NCI-H187 treated with DMSO at 0.1 percent for 48 hours (cell line): ENCODE data around the gene KIF18B.

Source experiments
- DNase-seq: peaks from one replicate; lab custom pipeline; 2025; lab: John Stamatoyannopoulos, UW

KIF18B gene

DNA sequence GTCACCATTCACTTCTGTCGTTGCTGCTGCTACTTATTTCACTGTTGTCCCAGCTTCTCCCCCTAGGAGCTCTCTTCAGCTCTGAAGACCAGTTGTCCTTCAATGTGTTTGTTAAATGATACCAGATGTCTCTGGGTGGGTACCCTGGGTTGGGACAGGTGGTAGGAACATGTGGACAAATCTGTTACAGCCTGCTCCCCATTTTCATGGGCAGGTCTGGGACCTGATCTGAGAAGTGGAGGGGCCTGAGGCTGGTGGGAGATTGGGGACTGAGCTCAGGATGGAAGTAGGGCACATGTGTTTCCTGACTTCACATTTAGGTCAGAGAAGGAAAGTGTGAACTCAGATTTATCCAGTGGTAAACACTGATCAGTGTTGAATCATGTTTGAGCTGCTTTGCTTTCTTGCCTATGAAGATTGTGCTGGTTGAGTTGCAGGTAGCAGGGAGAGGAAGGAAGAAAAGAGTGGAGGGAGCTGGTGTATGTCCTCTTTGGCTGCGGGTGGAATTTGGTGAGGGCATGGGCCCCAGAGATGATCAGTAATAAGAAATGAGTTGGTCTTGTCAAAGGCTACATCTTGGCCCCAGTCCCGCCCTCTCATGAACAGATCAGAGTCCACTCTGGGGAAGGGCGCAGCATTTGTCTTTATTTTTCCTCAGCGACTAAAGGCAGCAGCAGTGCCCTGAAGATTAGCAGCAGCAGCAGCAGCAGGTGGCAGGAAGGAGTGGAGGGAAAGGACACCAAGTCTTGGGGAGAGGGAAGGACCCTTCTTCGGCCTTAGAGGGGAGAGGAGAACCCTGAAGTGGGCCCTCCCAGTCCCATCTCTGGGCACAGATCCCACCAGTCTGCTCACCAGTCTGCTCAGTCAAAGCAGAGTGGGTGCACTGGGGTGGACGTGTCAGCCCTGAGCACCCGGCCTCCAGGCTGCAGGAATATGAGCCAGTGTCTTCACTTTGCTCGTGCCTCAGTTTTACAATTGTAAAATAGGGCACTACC lies 42.3 kb downstream of the KIF18B start:
- DNase-seq: no peak

DNA sequence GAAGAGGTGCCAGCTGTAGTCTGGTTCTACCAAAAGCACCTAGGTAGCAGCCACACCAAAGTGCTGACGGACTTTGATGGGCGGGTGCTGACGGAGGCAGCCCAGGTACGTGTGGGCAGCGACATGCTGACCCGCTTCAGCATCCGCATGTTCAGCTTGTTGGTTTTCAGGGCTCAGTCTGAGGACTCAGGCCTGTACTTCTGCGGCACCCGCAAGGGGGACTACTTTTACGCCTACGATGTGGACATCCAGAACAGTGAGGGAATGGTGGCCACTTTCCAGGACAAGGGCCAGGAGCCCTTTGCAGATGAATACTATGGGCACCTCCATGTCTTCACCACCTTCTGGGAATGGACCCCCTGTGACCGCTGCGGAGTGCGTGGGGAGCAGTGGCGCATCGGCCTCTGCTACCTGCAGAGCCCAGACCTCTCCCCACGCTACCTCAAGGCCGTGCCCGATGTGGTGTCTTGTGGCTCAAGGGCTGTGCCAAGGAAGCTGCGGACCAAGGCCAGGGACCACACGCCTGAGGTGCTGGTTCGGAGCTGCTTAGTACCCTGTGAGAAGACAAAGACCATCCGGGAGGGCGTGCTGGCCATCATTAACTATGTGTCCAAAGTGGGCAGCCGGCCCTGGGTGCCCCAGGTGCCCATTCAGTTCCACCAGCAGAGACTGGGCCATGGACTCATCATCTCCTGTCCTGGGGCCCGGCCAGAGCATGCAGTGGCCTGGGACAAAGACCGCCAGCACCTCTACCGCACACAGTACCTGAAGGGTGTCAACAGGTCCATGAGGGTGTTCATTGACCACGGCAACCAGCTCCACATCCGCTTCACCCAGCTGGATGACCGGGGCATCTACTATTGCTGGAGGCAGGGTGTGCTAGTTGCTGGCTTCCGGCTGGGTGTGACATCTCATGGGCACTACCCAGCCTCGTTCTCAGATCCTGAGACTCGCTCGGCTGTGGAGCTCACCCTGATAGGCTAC lies 43.3 kb downstream of the KIF18B start:
- DNase-seq: no peak

DNA sequence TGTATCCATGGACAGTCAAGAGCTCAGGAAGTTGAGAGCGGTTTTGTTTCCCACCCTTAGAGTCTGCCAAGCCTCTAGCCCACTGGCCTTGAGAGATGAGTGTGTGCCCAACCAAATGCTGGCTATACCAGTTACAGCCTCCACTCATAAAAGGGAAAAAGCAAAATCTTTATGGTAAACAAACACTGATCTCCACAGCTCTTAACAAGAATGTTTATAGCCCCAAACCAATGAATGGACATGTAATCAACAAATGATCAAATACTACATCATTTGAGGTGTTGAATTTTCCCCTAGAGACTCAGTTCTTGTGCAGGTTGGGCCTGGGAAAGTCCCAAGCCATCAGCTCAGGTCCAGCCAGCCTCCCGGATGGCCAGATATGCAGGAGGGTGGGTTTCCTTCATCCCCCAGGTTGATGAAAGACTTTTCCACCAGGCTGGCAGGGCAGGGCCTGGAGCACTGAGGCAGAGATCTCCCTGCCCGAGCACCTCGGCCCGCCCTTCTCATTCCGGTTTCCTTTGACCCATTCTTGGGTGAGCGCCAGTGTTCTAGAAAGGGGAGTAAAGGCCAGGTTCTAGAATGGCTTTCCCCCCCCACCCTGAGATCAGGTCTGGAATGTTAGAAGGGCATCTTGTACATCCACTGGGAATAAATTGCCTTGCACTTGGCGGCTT lies 44.4 kb downstream of the KIF18B start:
- DNase-seq: no peak

DNA sequence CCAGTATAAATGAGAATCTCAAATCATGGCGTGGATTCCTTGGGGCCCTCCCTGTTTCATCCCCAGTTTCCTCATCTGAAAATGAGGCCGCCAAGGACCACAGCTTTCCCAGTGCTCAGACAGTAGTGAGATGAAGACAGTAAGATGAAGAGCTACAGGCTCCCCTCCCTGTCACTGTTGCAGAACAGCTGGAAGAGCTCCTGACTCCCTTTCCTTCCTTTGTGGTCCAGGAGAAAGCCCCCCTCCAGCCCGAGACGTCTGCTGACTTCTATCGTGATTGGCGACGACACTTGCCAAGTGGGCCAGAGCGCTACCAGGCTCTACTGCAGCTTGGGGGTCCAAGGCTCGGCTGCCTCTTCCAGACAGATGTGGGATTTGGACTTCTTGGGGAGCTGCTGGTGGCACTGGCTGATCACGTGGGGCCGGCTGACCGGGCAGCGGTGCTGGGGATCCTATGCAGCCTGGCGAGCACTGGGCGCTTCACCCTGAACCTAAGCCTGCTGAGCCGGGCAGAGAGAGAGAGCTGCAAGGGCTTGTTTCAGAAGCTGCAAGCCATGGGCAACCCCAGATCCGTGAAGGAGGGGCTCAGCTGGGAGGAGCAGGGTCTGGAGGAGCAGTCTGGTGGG lies 45.3 kb downstream of the KIF18B start:
- no peak for DNase-seq

DNA sequence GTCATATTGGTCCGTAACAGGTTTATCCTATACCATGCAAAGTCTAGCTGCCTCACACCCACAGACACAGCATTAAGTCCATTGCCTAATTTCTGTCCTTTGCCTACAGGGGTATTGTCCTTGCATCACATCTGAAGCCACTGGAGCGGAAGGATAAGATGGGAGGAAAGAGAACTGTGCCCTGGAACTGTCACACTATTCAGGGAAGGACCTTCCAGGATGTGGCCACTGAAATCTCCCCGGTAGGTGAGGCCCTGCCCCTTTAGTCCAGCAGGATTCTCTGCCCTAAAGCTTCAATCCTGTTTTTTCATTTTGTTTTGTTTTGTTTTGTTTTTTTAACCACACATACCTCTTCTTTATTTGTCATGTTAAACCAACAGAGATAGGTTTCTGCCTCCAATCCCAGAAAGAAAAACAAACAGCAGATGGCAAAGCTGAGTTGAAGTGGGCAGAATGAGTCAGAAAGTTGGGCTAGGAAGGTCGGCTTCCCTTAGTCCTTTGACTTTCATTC lies 46.1 kb downstream of the KIF18B start:
- DNase-seq: no peak

DNA sequence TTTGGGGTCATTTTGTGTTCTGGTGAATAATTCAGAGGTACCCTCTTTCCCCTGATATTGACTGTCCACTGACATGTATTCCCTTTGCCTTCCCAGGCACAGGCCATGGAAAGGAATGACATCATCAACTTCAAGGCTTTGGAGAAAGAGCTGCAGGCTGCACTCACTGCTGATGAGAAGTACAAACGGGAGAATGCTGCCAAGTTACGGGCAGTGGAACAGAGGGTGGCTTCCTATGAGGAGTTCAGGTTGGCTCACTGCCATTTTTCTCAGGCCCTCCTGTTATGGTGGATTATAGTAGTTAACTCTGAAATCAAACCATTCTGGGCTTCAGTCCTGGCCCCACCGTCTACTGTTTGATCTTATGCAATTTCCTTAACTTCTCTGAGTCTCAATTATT lies 46.7 kb downstream of the KIF18B start:
- no peak for DNase-seq

DNA sequence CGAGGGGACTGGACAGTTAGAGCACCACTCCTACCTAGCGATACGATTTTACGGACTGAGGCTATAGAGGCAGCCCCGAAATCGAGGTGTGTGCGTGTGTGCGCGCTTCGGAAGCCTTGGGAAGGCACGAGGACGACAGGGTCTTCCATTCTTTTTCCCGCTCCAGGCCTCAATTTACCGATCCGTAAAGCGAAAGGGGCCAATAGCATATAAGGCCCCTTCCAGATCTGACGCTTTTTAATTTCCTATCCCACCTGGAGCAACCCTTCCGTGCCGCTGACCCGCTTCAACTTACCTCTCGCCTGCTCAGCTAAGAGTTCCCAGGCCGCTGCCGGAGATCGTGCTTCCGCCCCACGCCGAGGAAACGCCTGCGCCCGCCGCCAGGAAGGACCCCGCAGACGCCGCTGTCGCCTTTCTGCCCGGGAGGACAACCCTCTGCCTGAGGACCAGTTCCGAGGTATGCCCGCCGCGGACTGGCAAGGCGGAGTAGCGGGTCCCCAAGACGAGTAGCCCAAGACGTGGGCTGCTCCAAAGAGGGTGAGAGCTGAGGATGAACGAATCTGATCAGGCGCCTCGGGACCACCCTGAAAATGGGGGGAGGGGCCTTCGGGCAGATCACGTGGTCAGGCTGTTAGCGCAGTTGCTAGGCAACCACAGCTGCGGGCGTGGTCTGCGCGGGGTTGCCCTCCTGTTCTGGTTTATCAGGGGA lies 48.3 kb downstream of the KIF18B start, which contains the start of gene EFTUD2:
EFTUD2 (minus strand) TSS at position 372 of the 709 bp plus-strand sequence. CDS start 4,924 bp downstream, outside the sequence.
- DNase-seq: peak; percentile 33

DNA sequence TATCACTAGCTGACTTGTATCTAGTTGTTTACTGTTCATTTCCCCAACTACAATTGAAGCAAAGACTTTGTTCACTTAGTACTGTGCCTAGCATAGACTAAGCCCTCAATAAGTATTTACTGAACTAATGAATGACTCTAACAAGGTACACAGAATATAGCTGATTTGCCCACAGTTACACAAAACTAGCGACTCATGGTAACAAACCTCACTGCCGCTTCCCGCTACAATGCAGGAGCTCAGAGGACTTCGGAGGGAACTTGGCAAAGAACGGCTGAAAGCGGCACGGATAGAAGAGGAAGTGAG lies 48.9 kb downstream of the KIF18B start:
- DNase-seq: no peak

DNA sequence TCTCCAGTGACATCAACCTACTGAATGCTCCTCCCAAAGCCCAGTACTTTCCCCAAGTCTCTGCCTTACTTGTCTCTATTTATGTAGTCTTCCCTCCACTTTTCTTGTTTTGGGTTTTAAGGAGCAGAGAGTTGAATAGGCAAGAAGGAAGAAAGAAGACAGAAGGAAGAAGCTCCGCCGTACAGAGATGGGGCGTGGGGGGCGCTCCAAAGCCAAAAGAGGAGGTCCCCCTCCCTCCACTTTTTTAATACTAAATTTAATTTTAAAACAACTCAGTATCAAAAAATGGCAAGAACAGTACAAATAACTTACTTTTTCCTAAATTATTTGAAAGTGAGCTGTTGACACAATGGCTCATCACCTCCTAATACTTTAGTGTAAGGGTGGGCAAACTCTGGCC lies 52.9 kb downstream of the KIF18B start:
- no peak for DNase-seq

DNA sequence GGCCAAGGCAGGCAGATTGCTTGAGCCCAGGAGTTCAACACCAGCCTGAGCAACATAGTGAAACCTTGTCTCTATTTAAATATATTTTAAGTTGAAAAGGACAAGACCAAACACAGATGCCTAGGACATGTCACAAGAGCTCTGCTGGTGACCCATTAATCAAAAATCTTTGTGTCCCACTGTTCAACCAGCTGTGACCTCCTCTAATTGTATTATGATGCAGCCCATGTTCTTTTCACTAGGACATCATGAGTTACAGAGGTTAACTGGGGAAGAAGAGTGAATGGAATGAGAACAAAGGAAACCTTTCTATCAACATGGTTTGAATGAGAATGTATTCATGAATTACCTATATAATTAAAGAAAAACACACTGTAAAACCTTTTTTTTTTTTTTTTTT lies 55.3 kb downstream of the KIF18B start:
- DNase-seq: no peak

DNA sequence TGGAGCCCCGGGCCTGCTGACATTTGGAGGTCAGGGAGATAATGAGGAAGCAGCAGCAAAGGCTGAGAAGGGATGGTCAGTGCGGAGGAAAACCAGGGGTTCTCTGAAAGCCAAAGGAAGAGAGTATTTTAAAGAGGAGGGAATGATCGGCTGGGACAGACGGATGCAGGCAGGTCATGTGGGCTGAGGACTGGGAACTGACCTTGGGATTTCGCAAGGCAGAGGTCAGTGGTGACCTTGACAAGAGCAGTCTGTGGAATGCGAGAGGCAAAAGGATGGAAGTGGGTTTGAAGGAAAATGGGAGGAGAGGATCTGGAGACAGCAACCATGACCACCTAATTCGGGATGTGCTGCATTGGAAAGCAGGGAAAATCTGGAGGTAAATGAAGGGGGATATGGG lies 58.6 kb downstream of the KIF18B start:
- DNase-seq: no peak

DNA sequence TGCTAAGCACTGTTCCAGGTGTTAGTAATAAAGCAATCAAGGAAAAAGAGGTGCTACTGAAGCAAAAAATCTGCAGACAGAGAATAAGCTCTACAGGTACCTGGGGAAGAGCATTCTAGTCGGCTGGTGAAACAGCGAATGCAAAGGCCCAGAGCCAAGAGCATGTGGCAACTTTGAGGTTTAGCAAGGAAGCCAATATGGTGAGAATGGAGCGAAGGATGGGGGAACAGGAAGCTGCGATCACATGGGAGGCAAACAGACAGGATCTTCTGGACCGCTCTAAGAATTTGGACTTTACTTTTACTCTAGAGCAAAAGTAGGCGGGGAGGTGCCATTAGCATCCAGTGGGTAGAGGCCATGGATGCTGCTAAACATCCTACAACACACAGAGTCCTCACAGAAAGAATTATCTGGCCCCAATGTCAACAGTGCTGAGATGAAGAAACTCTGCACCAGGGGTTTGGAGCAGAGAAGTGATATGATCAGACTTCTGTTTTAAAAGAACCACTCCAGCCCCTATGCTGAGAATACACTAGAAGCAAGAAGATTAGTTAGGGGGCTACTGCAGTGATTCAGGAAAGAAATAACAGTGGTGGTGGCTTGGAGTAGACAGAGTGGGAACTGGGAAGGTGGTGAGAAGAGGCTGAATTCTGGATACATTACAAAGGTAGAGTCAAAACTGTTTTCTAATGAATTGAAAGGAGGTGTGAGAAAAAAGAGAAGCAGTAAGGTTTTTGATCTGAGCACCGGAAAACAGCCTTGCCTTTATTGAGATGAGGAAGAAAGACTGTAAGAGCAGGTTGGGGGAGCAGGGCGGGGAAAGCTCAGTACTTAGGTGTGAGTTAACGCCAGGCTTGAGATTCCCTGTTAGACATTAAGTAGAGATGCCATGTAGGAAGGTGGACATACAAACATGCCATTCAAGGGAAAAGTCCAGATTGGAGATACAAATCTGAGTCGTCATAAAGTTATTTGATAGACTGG lies 59.3 kb downstream of the KIF18B start:
- no peak for DNase-seq

DNA sequence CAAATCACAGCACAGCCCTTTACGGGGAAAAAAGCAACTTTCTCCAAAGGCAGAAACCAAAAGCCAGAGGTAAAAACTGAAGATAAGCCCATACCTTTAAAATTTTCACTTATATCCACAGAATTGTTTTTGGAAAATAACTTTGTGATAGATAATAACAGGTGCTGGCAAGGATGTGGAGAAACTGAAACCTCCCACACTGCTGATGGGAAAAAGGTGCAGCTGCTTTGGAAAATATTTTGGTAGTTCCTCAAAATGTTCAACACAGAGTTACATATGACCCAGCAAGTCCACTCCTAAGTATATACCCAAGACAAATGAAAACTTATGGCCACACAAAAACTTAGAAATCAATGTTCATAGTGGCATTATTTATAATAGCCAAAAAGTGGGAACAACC lies 60.6 kb downstream of the KIF18B start:
- no peak for DNase-seq

DNA sequence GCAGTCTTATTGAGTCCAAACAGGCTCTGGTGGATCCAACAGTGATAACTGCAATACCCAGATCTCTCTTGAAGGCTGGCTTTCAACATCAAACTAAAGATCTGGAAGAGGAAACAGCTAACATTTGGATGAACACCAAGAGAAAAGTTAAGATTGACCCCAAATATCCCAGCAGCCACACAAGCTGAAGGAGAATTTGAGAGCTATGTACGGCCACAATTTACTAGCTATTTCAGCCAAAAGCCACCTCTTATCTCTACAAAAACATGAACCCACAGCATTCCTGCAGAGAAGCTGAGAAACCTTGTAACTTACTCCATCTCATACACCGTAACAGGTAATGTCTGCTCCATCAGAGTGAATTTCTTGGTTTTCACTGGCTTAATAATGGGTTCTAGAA lies 62.6 kb downstream of the KIF18B start:
- DNase-seq: no peak

DNA sequence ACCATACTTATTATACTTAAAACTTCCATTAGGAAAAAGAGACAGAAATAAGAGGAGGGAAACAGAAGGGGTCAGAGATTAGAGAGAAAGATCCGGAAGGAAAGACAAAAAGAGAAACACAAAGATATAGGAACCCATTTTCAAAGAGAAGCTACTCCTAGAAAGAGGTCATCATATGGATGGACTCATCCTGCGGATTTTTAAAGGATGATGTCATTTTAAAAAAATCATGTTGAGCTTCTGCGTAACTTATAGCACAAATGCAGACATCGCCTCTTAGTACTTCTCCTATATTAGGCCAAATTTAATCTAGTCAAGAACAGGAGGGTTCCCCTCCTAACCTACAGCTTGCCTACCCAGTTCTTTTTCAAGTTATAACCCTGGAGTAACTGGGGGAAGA lies 66.4 kb downstream of the KIF18B start:
- DNase-seq: no peak

DNA sequence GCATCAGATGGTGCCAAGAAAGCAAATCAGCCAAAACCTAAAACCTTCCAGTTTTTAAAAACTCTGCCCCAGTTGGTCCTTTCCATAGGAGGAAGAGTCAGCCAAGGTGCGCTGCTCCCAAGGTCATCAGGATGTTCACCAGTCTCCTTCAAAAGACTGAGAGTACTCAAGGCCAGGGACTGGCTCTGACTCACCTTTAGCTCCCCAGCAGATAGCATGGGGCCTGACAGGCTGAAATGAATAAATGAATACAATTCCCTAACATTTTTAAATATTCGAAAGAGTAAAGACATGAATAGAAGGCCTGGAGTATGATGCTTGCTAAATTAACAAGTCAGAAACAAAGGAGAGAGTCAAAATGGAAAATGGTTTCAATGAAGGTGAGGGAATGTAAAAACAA lies 67.5 kb downstream of the KIF18B start:
- no peak for DNase-seq

DNA sequence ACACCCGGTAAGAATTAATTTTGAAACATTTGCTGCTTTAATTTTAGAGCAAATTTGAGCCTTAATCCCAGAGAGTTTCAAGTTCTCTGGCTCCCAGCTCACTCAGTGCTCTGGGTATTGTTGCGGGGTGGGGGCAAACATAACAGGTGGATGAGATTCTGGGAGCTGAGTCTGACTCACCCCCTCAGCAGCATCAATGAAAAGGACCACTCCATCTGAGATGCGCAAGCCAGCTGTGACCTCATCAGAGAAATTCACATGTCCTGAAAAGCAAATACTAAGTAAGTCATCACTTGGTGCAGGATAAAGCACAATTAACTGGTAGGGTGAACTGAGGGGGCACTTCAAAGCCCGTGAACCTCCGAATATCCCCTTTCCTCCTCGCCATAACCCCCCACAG lies 68.2 kb downstream of the KIF18B start:
- no peak for DNase-seq

DNA sequence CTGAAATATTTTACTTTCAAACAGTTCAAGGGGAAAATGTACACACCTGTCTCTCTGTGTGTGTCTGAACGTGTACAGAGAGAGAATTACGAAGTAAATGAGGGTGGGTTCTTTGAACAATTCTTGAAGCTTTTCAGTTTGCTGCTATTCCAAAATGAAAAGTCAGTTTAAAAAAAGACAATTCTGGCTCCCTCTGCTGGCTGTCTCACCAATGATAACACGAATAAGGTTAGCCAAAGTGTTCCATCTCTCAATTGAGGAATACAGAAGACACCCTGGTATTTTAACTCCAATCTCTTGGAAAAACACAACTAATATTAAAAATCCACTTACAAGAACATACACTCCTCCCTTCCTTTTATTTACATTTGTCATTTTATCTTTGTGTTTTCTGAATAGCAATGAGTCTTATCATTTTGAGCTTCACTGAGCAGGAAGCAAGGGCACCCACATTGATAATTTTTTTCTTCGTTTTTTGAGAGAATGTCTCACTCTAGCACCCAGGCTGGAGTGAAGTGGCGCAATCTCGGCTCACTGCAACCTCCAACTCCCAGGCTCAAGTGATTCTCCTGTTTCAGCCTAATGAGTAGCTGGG lies 68.8 kb downstream of the KIF18B start:
- DNase-seq: no peak

DNA sequence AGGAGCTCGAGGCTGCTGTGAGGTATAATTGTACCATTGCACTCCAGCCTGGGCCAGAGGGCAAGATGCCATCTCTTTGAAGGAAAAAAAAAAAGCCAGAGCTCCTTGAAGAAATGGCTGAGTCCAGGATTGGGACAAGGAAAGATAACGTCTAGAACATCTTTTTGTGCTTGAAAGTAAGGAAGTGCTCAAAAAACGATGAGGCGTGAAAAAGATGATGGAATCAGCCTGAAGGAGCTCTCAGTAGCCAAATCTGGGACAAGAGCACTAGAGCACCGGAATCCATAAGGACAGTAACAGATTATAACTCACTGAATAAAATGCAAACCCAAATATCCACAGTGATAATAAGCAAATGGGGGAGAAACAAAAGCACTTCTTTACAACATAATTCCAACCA lies 70.5 kb downstream of the KIF18B start:
- no peak for DNase-seq
